Endodermal cell (in vitro differentiated cells): ENCODE data around the gene RNF130. TPM values are rescaled to one million over a fixed set of nuclear protein-coding genes. Genes with fewer than 3 reads are reported as not detected.

ENCODE experiments used
- DNase-seq: peaks from one replicate; pipeline ENCODE4 v3.0.0-alpha.2; 2017
- H3K27ac ChIP-seq: 2 replicates; pipeline ENCODE4 v1.5.1; 2013; ENCODE audit warnings: mild to moderate bottlenecking, low read depth, low read length, moderate library complexity
- H3K27me3 ChIP-seq: 2 replicates; pipeline ENCODE4 v1.6.1; 2013; ENCODE audit warnings: mild to moderate bottlenecking, low read length, moderate library complexity; ENCODE audit not compliant: insufficient read depth, control insufficient read depth, poor library complexity, severe bottlenecking
- H3K36me3 ChIP-seq: 2 replicates; pipeline ENCODE4 v1.7.0; 2013; ENCODE audit warnings: mild to moderate bottlenecking, low read length, moderate library complexity; ENCODE audit not compliant: control insufficient read depth, insufficient read depth
- H3K4me1 ChIP-seq: one replicate; pipeline ENCODE4 v1.7.0; 2013; ENCODE audit warnings: low read length; ENCODE audit not compliant: control insufficient read depth, insufficient read depth
- H3K4me3 ChIP-seq: 2 replicates; pipeline ENCODE4 v1.5.1; 2013; ENCODE audit warnings: mild to moderate bottlenecking, low read length, moderate library complexity
- H3K9ac ChIP-seq: 2 replicates; pipeline ENCODE4 v1.6.1; 2013; ENCODE audit warnings: mild to moderate bottlenecking, low read length, moderate library complexity; ENCODE audit not compliant: poor library complexity, severe bottlenecking; ENCODE audit errors: extremely low read depth
- H3K9me3 ChIP-seq: 2 replicates; pipeline ENCODE4 v1.6.1; 2013; ENCODE audit warnings: mild to moderate bottlenecking, low read length, moderate library complexity; ENCODE audit not compliant: control insufficient read depth
- H3K27ac Mint-ChIP-seq: 2 replicates; pipeline ENCODE4 v1.8.0; 2020; ENCODE audit warnings: mixed read lengths
- H3K27me3 Mint-ChIP-seq: 2 replicates; pipeline ENCODE4 v1.8.0; 2021; ENCODE audit warnings: mild to moderate bottlenecking, mixed read lengths; ENCODE audit not compliant: insufficient read depth
- H3K36me3 Mint-ChIP-seq: 2 replicates; pipeline ENCODE4 v1.8.0; 2020; ENCODE audit warnings: low read depth, mixed read lengths
- H3K4me1 Mint-ChIP-seq: 2 replicates; pipeline ENCODE4 v1.8.0; 2020; ENCODE audit warnings: mixed read lengths
- H3K4me3 Mint-ChIP-seq: 2 replicates; pipeline ENCODE4 v1.8.0; 2020; ENCODE audit warnings: mild to moderate bottlenecking, moderate library complexity, mixed read lengths
- H3K9me3 Mint-ChIP-seq: 2 replicates; pipeline ENCODE4 v1.8.0; 2020; ENCODE audit warnings: mild to moderate bottlenecking, mixed read lengths
- WGBS, 2 experiments: methylation state at CpG; one replicate each; pipeline versions ENCODE4 v1.1.5 to v1.1.7; 2013; ENCODE audit warnings: missing lambda C conversion rate in 2 of 2, mixed read lengths in 1 of 2; ENCODE audit not compliant: insufficient coverage in 1 of 2, insufficient read length in 1 of 2; 5-methylcytosine and 5-hydroxymethylcytosine counted together
- total RNA-seq, 2 donors: library from RNA; stranded (reverse); fragmentation: NEBNext Ultra II Directional in 1 of 2; extraction: Animal tissue kit (Norgen Biotek cat#: 25700) in 1 of 2; gene quantifications; 2 replicates in 1 of 2; 3 replicates in 1 of 2; pipeline ENCODE4 v1.2.1, GENCODE V29; 2021
- TF ChIP-seq, protein P1 (sequence below): fragments of 200-600 bp; sonication (generic); conservative IDR thresholded peaks from 2 replicates; pipeline ENCODE4 v1.5.0; 2021; ENCODE audit warnings: antibody characterized with exemption, mild to moderate bottlenecking

RNF130 gene
- total RNA-seq, 2 donors from 2014 or later, result 64.7 to 74.4 TPM

GRCh38 chr5:180003127-180003526, 68.4 kb downstream of the RNF130 start:
- Mint-ChIP-seq H3K4me3 (no peak overlapping the region), H3K4me1 (peaks cover 36% of the 10 kb centered on the region), H3K9me3 (peaks cover 4% of the 10 kb centered on the region), H3K27me3 (no peaks in the 10 kb centered on the region), H3K27ac (no peak overlapping the region), H3K36me3 (peaks cover 32% of the 10 kb centered on the region)
- TF ChIP-seq, protein P1, sequence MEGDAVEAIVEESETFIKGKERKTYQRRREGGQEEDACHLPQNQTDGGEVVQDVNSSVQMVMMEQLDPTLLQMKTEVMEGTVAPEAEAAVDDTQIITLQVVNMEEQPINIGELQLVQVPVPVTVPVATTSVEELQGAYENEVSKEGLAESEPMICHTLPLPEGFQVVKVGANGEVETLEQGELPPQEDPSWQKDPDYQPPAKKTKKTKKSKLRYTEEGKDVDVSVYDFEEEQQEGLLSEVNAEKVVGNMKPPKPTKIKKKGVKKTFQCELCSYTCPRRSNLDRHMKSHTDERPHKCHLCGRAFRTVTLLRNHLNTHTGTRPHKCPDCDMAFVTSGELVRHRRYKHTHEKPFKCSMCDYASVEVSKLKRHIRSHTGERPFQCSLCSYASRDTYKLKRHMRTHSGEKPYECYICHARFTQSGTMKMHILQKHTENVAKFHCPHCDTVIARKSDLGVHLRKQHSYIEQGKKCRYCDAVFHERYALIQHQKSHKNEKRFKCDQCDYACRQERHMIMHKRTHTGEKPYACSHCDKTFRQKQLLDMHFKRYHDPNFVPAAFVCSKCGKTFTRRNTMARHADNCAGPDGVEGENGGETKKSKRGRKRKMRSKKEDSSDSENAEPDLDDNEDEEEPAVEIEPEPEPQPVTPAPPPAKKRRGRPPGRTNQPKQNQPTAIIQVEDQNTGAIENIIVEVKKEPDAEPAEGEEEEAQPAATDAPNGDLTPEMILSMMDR, result no peak
- Histone ChIP-seq H3K27ac (no peak overlapping the region), H3K4me3 (no peak overlapping the region), H3K36me3 (peaks cover 59% of the 10 kb centered on the region), H3K9me3 (peaks cover 31% of the 10 kb centered on the region), H3K27me3 (no peaks in the 10 kb centered on the region), H3K4me1 (peaks cover 19% of the 10 kb centered on the region), H3K9ac (no peak overlapping the region)
- 93 to 97% methylated on average over 7 of the region's 7 CpGs for WGBS, 2 experiments
- no peak for DNase-seq

DNA sequence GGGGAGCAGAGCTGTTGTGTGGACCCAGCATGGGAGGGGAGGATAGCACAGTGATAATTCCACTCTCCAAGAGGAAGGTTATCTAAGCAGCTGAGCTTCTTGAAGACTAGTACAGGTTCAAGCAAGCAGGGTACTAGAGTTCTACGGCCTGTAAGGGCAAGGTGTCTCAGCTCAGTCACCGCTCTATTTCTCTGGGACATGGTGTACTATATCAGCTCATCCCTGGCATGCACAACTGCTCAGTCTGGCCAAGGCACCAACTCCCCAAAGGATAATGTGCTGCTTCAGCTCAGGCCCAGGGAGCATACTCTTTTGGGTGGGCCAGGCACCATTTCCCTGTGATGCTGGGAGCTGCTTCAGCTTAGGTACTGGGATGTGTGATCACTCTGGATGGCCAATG, 69.8 kb downstream of the RNF130 start:
- DNase-seq, result no peak
- Mint-ChIP-seq H3K27me3 (no peaks in the 10 kb centered on the region), H3K9me3 (peaks cover 14% of the 10 kb centered on the region), H3K36me3 (peaks cover 40% of the 10 kb centered on the region), H3K4me1 (peaks cover 25% of the 10 kb centered on the region), H3K4me3 (no peak overlapping the region), H3K27ac (no peak overlapping the region)
- peaks cover 41% of the 10 kb centered on the region for H3K9me3 ChIP-seq
- WGBS, 2 experiments, result 63 to 73% methylated on average over 2 of the region's 2 CpGs
- no peak overlapping the region for H3K4me3 ChIP-seq
- H3K27me3 ChIP-seq, result no peaks in the 10 kb centered on the region
- no peak overlapping the region for H3K27ac ChIP-seq
- peaks cover 9% of the 10 kb centered on the region for H3K4me1 ChIP-seq
- TF ChIP-seq, protein P1, result no peak
- peaks cover 68% of the 10 kb centered on the region for H3K36me3 ChIP-seq
- no peak overlapping the region for H3K9ac ChIP-seq

DNA sequence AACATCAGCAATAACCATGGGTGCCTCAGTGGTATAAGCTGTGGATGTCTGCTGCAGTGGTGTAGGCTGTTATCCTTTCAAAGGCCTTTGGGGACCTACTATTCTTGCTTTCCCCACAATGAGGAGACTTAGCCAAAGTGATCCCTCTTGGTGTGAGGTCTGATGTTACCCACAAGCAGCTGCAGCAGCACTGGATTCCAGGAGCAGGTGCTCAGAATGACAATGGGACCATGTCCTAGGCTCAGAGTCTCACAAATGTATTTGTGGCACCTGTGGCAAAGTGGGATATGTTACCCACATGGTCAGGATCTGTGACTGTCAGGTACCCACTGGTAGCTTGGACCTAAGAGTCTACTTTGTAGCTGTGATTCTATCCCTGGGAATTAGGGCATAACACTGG, 70.4 kb downstream of the RNF130 start:
- peaks cover 7% of the 10 kb centered on the region for H3K4me1 ChIP-seq
- H3K27ac ChIP-seq, result no peak overlapping the region
- no peaks in the 10 kb centered on the region for H3K27me3 ChIP-seq
- no peak overlapping the region for H3K4me3 Mint-ChIP-seq
- DNase-seq, result no peak
- TF ChIP-seq, protein P1, result no peak
- peaks cover 43% of the 10 kb centered on the region for H3K36me3 Mint-ChIP-seq
- peaks cover 68% of the 10 kb centered on the region for H3K36me3 ChIP-seq
- H3K27me3 Mint-ChIP-seq, result no peaks in the 10 kb centered on the region
- H3K4me3 ChIP-seq, result no peak overlapping the region
- peaks cover 47% of the 10 kb centered on the region for H3K9me3 ChIP-seq
- H3K9me3 Mint-ChIP-seq, result peaks cover 20% of the 10 kb centered on the region
- peaks cover 20% of the 10 kb centered on the region for H3K4me1 Mint-ChIP-seq
- H3K9ac ChIP-seq, result no peak overlapping the region
- no peak overlapping the region for H3K27ac Mint-ChIP-seq
